SIG-M5 treated with dmso at 0.1 percent for 504 hours (cell line): ENCODE results near the gene TMEM186.
"Not testable (repeated sequence)": the region's sequence is repeated elsewhere in the genome, so short reads cannot be mapped to it uniquely, and the experiment has no call there.

Source experiments
- DNase-seq: peaks from one replicate; lab custom pipeline; 2025; ENCODE audit not compliant: unreplicated experiment; lab: John Stamatoyannopoulos, UW

Gene TMEM186

GRCh38 chr16:8812162-8812843 lies 14.9 kb upstream of the TMEM186 start:
- no peak for DNase-seq

- DNase-seq = no peak
Observed at GRCh38 chr16:8808613-8809353, 11.3 kb upstream of the TMEM186 start.

GRCh38 chr16:8808009-8808408 lies 10.6 kb upstream of the TMEM186 start:
- DNase-seq = no peak

GRCh38 chr16:8807189-8807588 lies 9.8 kb upstream of the TMEM186 start:
- DNase-seq = no peak

GRCh38 chr16:8806272-8806983 lies 9.0 kb upstream of the TMEM186 start:
- DNase-seq = no peak

DNA sequence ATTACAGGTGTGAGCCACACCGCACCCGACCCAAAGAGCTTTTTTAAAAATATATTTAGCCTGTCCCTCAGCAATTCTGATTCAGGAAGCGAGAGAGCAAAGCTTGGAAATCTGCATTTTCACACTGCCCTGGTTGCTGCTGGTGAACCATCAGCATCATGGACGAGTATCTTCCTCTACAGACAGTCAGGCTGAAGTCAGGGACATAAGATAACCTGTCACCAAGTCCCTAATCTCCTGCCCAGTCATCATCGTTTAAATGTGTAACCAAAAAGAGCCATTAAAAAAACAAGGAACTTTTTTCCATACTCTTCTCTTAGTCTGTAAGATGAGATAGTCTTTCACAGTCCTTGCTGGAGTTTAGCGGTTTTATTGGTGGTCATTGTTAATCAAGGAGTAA lies 6.9 kb upstream of the TMEM186 start:
- DNase-seq = no peak

- not testable (repeated sequence) for DNase-seq
Observed at GRCh38 chr16:8803733-8804132, 6.3 kb upstream of the TMEM186 start.

- no peak for DNase-seq
Observed at GRCh38 chr16:8801701-8802100, 4.3 kb upstream of the TMEM186 start.

DNA sequence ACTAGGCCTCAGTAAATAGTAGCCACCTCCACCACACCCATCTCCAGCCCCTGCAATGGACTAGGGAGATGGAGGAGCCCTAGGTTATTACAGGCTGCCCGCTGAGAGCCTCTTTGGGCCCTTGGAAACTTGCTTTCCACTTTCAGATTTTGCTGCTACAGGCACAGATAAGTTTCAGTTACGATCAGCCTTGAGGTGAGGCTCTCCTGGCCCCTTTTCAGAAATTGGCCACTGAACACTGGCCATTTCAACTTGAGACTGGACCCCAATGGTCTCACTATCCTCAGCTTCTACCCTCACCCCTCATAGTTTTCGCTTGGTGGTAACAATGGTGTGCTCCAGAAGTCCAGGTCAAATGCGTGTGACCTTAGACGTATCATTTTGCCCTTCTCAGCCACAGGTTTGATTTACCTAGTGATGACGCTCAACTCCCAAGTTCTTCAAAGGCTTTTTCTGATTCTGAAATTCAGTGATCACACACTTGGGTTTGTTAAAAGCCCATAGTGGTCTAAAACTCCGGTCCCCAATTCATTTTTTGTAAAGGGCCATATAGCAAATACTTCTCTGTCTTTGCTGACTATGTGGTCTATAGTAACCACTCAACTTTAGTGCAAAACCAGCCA lies 1.2 kb upstream of the TMEM186 start:
- no peak for DNase-seq

GRCh38 chr16:8798174-8798527 lies 712 bp upstream of the TMEM186 start:
- no peak for DNase-seq

DNA sequence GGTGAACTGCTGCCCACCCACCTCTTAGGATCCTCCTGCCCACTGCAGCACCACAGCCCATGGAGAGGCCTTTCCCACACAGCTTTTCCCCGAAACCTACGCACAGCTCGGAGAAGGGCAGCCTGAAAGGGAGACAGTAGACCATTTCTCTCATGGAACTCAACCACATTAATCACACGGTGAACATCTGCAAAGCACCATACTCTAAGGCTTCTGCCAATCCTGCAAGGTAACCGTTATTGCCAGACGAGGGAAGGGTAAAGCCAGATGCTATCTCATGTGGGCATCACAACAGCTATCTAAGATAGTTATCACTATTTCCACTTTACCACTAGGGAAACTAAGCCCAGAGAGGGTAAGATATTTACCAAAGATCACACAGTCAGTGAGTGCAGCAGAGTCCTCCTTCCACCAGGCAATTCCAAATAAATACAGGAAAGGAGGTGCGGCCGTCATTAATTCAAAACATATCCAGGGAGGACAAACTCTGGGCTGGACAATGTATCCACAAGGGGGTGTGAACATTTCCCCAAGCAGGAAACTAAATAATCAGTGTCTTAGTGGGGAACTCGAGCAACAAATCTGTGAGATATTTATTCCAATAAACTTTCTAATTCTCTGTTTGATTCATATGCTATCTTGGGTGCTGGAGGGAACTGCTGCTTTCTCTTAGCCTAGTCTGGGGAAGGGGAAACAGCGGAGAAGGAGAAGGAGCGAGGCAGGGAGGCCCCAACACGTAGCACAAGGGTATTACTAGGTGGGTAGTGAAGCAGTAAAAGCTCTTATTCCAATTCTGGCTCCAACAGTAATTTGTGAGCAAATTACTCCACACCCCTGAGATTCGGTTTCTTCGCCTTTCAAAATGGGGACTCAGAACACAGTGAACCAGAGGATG lies 723 bp downstream of the TMEM186 start:
- no peak for DNase-seq

GRCh38 chr16:8795818-8796217 lies 1.6 kb downstream of the TMEM186 start:
- no peak for DNase-seq

- no peak for DNase-seq
Observed at GRCh38 chr16:8795091-8795490, 2.3 kb downstream of the TMEM186 start.

- DNase-seq = no peak
Observed at GRCh38 chr16:8788578-8789172, 8.8 kb downstream of the TMEM186 start.

GRCh38 chr16:8786316-8786715 lies 11.1 kb downstream of the TMEM186 start:
- not testable (repeated sequence) for DNase-seq

DNA sequence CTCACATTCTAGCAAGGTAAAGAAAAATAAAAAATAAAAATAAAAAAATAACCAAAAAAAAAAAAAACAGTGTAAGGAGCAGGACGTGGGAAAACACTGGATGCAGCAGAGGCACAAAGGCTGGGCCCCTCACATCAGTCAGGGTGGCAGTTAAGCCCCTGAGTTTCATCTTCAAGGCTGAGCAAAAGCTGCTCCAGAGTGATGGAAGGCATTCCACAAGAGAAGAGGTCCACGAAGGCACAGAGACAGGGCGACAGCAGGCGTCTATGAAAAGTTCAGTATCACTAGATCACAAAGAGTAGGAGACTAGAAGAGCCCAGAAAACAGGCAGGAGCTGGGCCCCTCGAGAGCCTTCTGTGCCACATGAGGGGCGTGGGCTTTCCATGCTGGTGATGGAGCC lies 12.0 kb downstream of the TMEM186 start:
- no peak for DNase-seq

DNA sequence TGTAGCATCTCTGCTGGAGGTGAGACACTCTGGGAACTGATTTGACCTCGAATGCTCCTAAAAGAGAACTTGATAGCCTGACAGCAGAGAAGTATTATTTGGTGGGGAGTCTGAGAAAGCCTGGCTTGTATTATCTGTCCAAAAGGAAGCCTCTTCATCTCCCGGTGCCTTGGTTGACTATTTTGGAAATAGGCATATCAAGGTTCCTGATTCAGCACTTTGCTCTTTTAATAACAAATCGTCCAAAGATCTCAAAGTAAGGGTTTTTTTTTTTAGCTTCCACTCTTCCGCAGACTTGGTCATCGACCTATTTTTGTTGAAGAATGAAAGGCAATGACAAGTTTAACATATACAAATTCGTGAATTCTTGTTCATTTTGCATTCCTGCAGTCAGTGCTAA lies 14.8 kb downstream of the TMEM186 start:
- no peak for DNase-seq

DNA sequence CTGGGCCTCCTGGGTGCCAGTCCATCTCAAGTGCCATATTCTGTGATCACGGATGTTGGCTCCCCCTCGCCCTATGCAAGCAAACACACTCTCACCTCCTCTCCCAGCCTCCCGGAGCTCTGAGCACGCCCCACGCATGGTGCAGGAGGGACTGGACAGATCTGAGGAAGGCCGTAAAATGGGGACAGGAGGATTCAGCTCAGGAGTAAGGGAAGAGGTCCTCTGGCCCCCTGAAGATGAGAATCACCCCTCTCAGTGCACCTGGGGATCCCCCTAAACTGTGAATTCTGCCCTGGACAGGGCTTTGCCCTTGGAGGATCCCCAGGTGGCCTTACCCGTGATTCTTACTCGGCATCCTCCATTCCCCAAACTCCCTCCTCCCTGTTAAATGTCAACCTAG lies 15.6 kb downstream of the TMEM186 start:
- no peak for DNase-seq

DNA sequence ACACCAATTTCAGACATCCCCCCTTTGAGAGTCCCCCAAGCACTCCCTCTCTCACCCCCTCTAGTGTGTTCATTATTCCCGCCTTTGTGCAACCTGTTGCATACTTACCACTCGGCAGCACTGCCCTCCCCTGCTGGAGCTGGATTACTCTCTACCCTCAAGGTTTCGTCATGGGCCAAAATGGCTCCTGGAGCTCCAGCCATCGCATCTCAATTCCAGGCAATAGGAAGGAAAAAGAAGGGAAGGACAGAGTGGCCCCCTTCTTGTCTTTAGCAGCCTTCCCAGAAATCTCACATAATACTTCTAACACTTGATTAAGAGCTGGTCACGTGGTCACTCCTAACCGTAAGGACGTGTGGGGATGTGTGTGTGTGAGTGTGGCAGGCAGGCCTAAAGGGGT lies 20.2 kb downstream of the TMEM186 start:
- no peak for DNase-seq

DNA sequence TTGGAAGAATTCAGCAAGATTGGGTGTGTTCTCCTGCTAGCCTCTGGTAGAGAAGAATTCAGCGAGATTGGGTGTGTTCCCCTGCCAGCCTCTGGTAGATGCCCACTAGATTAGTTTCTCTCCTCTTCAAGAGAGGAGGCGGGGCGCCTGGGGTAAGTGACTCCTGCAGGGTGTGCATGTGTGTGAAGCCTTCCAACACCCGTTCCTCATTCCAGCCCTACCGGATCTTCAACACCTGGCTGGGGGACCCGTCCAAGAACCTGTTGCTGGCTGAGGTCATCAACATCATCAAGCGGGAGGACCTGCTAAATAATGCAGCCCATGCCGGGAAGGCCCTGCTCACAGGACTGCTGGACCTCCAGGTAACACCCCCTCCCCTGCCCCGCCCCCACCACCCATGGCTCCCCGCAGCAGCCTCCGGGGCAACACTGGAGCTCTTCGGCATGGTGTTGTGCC lies 21.3 kb downstream of the TMEM186 start:
- DNase-seq = peak; percentile 21
